Neural cell (in vitro differentiated cells): ENCODE measurements around the gene KLHL11. TPM values are rescaled to one million over a fixed set of nuclear protein-coding genes. Genes with fewer than 3 reads are reported as not detected.

Experiments used
- H2AFZ ChIP-seq: fragments of 200-600, 300-800 bp; sonication (generic), shearing (Covaris generic); 2 replicates; pipeline ENCODE4 v1.6.0; 2014; ENCODE audit warnings: low read depth, mild to moderate bottlenecking, antibody characterized with exemption, low read length, moderate library complexity
- H3F3A ChIP-seq: fragments of 200-600 bp; shearing (Covaris generic); 2 replicates; pipeline ENCODE4 v1.6.1; 2016; ENCODE audit warnings: mild to moderate bottlenecking, moderate library complexity, mixed read lengths, antibody characterized with exemption, low read length; ENCODE audit not compliant: insufficient read depth, poor library complexity, severe bottlenecking
- H3K27ac ChIP-seq: fragments of 200-600, 300-800 bp; sonication (generic), shearing (Covaris generic); 2 replicates; pipeline ENCODE4 v1.5.1; 2014; ENCODE audit warnings: mild to moderate bottlenecking, low read length, moderate library complexity
- H3K27me3 ChIP-seq: fragments of 300-800, 200-600 bp; sonication (generic), shearing (Covaris generic); 2 replicates; pipeline ENCODE4 v1.6.0; 2014; ENCODE audit warnings: mild to moderate bottlenecking, low read depth, low read length, moderate library complexity; ENCODE audit not compliant: insufficient read depth
- H3K36me3 ChIP-seq: fragments of 300-800, 200-600 bp; sonication (generic), shearing (Covaris generic); 2 replicates; pipeline ENCODE4 v1.5.1; 2014; ENCODE audit warnings: mild to moderate bottlenecking, antibody characterized with exemption, low read length, moderate library complexity; ENCODE audit not compliant: insufficient read depth
- H3K4me2 ChIP-seq: fragments of 300-800, 200-600 bp; sonication (generic), shearing (Covaris generic); 2 replicates; pipeline ENCODE4 v1.6.0; 2014; ENCODE audit warnings: mild to moderate bottlenecking, low read length
- H3K4me3 ChIP-seq: fragments of 300-800, 200-600 bp; sonication (generic), shearing (Covaris generic); 2 replicates; pipeline ENCODE4 v1.5.1; 2014; ENCODE audit warnings: mild to moderate bottlenecking, low read length, moderate library complexity
- H3K79me2 ChIP-seq: fragments of 200-600 bp; shearing (Covaris generic); replicated peaks from 2 replicates; pipeline ENCODE4 v1.6.0; 2014; ENCODE audit warnings: mild to moderate bottlenecking, low read length, moderate library complexity; ENCODE audit not compliant: insufficient read depth
- H3K9ac ChIP-seq: fragments of 300-800, 200-600 bp; sonication (generic), shearing (Covaris generic); 2 replicates; pipeline ENCODE4 v1.6.1; 2016; ENCODE audit warnings: mild to moderate bottlenecking, low read length, mixed read lengths
- H3K9me2 ChIP-seq: fragments of 200-600 bp; shearing (Covaris generic); 2 replicates; pipeline ENCODE4 v1.6.1; 2016; ENCODE audit warnings: mild to moderate bottlenecking, low read length, mixed read lengths; ENCODE audit not compliant: insufficient read depth
- H3K9me3 ChIP-seq: fragments of 200-600, 300-800 bp; sonication (generic), shearing (Covaris generic); 2 replicates; pipeline ENCODE4 v1.6.1; 2016; ENCODE audit warnings: mild to moderate bottlenecking, mixed run types, low read length, moderate library complexity, mixed read lengths
- H4K20me1 ChIP-seq: fragments of 200-600 bp; shearing (Covaris generic); 2 replicates; pipeline ENCODE4 v1.6.1; 2016; ENCODE audit warnings: mild to moderate bottlenecking, mixed run types; ENCODE audit not compliant: insufficient read depth
- EP300 ChIP-seq: fragments of 450-650 bp; conservative IDR thresholded peaks from 2 replicates; pipeline ENCODE4 v1.6.1; 2014; ENCODE audit warnings: antibody characterized with exemption, mild to moderate bottlenecking, moderate library complexity; ENCODE audit not compliant: poor library complexity, severe bottlenecking
- EZH2 ChIP-seq: fragments of 200-600, 300-800 bp; shearing (Covaris generic), sonication (generic); IDR thresholded peaks from 2 replicates; pipeline ENCODE4 v1.6.1; 2014; ENCODE audit warnings: antibody characterized with exemption, low read length, borderline replicate concordance, mild to moderate bottlenecking; ENCODE audit not compliant: insufficient read depth, poor library complexity, severe bottlenecking
- MXI1 ChIP-seq: fragments of 450-650 bp; conservative IDR thresholded peaks from 2 replicates; pipeline ENCODE4 v1.6.1; 2014; ENCODE audit warnings: antibody characterized with exemption, mild to moderate bottlenecking; ENCODE audit not compliant: poor library complexity, severe bottlenecking
- POLR2AphosphoS5 ChIP-seq: IDR thresholded peaks from 2 replicates; pipeline ENCODE4 v1.6.1; 2012
- RAD21 ChIP-seq: fragments of 450-650 bp; conservative IDR thresholded peaks from 2 replicates; pipeline ENCODE4 v1.6.1; 2014; ENCODE audit warnings: antibody characterized with exemption, mild to moderate bottlenecking, moderate library complexity
- REST ChIP-seq: IDR thresholded peaks from 2 replicates; pipeline ENCODE4 v1.6.1; 2012; ENCODE audit warnings: borderline replicate concordance
- SMC3 ChIP-seq: fragments of 450-650 bp; conservative IDR thresholded peaks from 2 replicates; pipeline ENCODE4 v1.6.1; 2014; ENCODE audit warnings: antibody characterized with exemption, mild to moderate bottlenecking, moderate library complexity; ENCODE audit not compliant: poor library complexity
- TAF1 ChIP-seq: IDR thresholded peaks from 2 replicates; pipeline ENCODE4 v1.6.1; 2012; ENCODE audit warnings: low read depth
- polyA plus RNA-seq: library from polyadenylated mRNA; depleted of rRNA; stranded (reverse); fragments of >200 nt; gene quantifications from 2 replicates; pipeline ENCODE4 v1.2.3, GENCODE V29; 2014
- TF ChIP-seq, protein P1 (sequence below): fragments of 450-650 bp; IDR thresholded peaks from 2 replicates; pipeline ENCODE4 v1.5.1; 2014; ENCODE audit warnings: antibody characterized with exemption, mild to moderate bottlenecking, moderate library complexity; ENCODE audit not compliant: poor library complexity, severe bottlenecking

Gene KLHL11
- polyA plus RNA-seq, 1 donor from 2014 or later = 30.3 TPM

- TF ChIP-seq RAD21 = no peak
- TF ChIP-seq, protein P1, sequence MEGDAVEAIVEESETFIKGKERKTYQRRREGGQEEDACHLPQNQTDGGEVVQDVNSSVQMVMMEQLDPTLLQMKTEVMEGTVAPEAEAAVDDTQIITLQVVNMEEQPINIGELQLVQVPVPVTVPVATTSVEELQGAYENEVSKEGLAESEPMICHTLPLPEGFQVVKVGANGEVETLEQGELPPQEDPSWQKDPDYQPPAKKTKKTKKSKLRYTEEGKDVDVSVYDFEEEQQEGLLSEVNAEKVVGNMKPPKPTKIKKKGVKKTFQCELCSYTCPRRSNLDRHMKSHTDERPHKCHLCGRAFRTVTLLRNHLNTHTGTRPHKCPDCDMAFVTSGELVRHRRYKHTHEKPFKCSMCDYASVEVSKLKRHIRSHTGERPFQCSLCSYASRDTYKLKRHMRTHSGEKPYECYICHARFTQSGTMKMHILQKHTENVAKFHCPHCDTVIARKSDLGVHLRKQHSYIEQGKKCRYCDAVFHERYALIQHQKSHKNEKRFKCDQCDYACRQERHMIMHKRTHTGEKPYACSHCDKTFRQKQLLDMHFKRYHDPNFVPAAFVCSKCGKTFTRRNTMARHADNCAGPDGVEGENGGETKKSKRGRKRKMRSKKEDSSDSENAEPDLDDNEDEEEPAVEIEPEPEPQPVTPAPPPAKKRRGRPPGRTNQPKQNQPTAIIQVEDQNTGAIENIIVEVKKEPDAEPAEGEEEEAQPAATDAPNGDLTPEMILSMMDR = no peak
- no peak for TF ChIP-seq EP300
- no peak for TF ChIP-seq SMC3
- TF ChIP-seq EZH2 = no peak
- TF ChIP-seq MXI1 = no peak
- no peaks in the 10 kb centered on the region for H3K9me2 ChIP-seq
- no peaks in the 10 kb centered on the region for H3F3A ChIP-seq
- H3K36me3 ChIP-seq = no peaks in the 10 kb centered on the region
- no peaks in the 10 kb centered on the region for H3K9me3 ChIP-seq
- H3K9ac ChIP-seq = no peak overlapping the region
- no peak overlapping the region for H3K27ac ChIP-seq
- H2AFZ ChIP-seq = no peak overlapping the region
- no peaks in the 10 kb centered on the region for H3K27me3 ChIP-seq
- no peak overlapping the region for H3K4me3 ChIP-seq
- no peaks in the 10 kb centered on the region for H4K20me1 ChIP-seq
- no peak overlapping the region for H3K4me2 ChIP-seq
- peaks cover 3% of the 10 kb centered on the region for H3K79me2 ChIP-seq
Measured at GRCh38 chr17:41813699-41814124, 51.5 kb downstream of the KLHL11 start.

DNA sequence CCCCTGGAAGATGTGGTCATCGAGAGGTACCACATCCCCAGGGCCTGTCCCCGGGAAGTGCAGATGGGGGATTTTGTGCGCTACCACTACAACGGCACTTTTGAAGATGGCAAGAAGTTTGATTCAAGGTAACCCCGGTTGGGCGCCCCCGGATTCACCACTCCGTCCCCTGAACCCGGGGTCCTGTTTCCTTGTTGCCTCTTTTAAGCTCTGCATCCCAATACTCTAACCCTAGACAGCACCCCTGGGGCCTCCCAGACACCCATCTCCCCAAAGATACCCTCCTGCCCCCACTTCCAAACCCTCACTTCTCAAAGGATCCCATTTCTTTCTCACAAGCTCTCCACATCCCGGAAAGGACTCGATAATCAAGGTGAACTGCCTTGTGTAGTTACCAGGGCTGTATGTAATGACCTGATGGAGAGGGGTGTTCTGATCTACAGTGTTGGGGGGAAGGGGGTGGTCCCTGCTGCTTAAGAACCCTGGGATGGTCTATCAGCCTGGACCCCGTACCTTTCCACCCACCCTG is 52.0 kb downstream of the KLHL11 start:
- Histone ChIP-seq H3K9me2 (no peaks in the 10 kb centered on the region), H3K9me3 (no peaks in the 10 kb centered on the region), H4K20me1 (no peaks in the 10 kb centered on the region), H3K79me2 (peaks cover 3% of the 10 kb centered on the region), H2AFZ (no peak overlapping the region), H3K9ac (no peak overlapping the region), H3K27ac (no peak overlapping the region), H3K4me3 (peak overlapping the region; percentile 81), H3K4me2 (no peak overlapping the region), H3F3A (no peaks in the 10 kb centered on the region), H3K36me3 (no peaks in the 10 kb centered on the region), H3K27me3 (no peaks in the 10 kb centered on the region)
- TF ChIP-seq REST (no peak), EP300 (no peak), POLR2AphosphoS5 (no peak), TAF1 (no peak), SMC3 (no peak), RAD21 (no peak), EZH2 (no peak), MXI1 (no peak)
- TF ChIP-seq, protein P1 = no peak
